HuH-7.5 (cell line): ENCODE results near the gene PLCB1.

Experiments used
- DNase-seq: peaks from one replicate; pipeline ENCODE4 v3.0.0; 2011; ENCODE audit warnings: low spot score

The PLCB1 gene

DNA sequence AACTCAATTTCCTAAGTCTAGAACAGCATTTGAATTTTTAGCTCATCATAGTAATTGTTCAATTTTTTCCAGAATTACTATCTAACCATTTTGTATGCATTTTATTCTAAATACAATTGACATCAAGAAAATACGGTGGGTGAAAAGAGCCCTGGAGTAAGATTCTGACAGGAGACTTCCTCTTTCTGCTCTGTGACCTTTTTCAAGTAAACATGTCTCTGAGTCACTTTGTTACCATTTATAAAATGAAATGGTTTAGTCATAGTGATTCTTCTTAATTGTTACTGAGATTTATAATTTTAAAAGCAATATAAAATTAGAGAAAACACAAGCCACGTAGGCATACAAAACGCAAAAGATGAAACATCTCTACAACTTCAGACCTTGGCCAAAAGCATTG, 80.2 kb downstream of the PLCB1 start:
- DNase-seq: no peak

DNA sequence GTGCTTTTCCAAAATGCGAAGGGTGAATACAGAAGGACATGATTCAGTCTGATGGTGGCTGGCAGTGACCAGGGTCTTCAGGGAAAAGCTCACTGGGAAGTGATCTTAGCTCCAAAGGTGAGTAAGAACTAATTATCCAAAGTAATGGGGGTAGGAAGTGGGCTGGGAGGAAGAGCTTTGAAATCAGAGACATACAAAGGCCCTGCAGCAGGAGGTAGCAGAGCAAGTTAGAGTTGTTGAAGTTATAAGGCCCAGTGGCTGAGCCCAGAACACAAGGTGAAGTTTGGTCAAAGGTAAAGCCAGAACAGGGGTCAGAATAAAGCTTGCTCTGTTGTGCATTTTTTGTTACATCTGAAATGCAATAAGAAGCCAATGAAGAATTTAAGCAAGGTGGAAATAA, 81.2 kb downstream of the PLCB1 start:
- DNase-seq: no peak

DNA sequence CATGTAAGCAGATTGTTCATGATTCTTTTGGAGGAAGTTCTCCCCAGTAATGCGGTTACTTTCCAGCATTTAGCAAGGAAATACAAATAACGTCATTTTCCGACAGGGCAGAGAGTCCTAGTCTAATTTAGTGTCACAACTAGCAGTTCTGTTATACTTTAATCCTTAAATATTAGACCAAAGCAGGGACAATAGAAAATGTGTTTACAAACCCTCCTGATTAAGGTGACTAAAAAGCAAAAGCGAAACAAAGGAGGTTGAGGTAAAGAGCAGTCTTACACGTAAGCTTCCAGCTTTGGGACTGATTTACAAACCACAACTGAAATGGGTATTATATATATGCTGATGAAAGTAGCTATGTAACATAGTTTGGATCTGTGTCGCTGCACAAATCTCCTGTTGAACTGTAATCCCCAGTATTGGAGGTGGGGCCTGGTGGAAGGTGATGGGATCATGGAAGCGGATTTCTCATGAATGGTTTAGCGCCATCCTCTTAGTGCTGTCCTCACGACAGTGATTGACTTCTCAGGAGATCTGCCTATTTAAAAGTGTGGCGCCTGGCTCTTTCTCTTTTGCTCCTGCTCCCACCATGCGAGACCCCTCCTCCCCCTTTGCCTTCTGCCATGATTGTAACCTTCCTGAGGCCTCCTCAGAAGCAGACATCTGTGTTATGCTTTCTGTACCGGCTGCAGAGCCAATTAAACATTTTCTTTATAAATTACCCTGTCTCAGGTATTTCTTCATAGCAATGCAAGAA, 81.9 kb downstream of the PLCB1 start:
- DNase-seq: no peak

DNA sequence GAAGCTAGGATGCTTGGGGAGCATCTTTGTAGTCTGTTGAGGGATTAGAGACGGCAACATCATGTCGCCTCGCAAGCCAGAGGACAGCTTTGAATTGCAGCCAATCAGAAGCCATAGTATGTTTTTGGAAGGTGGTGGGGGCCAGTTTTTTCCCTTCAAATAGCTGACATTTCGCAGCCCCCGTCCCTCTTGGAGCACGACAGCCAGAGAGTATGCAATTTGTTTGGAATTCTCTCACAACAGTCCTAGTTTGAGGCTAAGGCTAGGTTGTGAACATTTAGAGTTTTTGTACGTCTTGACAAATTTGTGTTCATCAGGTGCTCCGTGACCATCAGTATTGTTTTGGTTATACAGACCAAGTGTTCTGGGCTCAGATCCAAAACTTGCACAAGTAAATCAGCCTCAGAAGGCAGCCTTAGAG, 83.3 kb downstream of the PLCB1 start:
- no peak for DNase-seq

DNA sequence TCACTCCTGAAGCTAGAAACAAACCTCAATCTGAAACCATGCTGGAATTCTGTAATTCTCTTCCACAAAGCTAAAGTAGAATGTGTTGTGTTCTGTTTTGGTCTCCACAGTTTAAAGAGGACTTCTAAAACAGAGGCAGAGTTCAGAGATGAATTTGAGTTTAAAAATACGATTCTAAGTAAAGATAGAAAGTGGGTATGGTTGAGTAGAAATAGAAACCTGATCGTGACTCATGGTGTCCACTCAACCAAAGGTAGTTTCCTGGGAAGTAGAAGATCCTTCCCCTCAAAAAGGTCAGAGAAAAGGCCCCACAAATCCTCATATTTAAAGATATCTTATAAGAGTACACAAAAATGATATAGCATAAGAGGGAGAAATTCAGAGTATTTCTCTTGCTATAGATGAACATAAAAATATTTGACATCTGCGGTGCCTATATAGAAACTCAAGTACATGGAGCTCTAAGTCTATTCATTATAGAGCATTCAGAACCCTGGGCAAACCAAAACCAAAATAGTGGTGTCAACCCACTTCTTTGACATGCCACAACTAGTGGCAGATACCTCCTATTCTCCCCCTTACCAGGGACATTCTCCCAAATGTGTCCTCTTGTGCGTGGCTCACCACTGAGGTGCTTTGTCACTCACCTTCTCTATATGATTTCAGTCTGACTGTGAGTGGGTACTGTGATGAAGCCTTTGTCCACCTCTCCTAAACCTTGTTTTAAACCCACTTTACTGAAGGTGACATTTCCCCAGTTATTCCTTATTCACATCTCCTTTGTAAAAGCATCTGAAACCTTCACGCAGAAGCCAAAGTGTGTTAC, 84.5 kb downstream of the PLCB1 start:
- DNase-seq: no peak

DNA sequence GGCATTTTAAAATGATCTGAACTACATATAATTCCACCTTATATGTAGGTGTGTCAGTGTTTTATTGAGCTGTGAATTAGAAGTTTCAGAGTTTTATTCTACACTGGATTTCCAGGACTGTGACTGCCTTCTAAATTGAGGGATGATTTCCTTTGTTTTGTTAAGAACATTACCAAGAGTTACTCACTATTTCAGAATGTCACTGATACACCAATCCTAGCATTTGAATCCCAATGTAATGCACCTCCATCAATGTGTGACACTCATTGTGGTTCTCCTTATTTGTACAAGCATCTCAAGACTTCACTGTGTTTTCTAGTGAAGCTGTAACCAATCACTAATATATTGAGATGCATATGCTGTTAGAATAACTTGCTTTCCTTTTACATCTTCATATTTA, 86.8 kb downstream of the PLCB1 start:
- DNase-seq: no peak

DNA sequence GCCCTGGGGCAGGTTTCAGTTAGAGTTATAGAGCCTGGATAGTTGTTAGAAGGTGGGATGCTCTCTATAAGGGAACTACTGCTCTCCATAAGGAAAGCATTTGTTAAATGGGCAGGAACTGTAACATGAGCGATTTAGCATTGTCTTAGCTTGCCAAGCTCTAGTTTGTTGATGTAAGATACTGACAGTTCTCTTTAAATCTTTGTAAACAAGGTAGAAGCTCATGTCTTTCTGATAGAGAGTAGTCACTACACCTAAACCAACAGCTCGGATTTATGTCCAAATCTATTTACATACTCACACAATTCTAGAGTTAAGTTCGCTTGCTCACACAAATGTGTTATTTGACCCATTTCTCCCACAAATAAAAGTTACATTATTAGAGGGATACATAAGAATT, 87.3 kb downstream of the PLCB1 start:
- no peak for DNase-seq

DNA sequence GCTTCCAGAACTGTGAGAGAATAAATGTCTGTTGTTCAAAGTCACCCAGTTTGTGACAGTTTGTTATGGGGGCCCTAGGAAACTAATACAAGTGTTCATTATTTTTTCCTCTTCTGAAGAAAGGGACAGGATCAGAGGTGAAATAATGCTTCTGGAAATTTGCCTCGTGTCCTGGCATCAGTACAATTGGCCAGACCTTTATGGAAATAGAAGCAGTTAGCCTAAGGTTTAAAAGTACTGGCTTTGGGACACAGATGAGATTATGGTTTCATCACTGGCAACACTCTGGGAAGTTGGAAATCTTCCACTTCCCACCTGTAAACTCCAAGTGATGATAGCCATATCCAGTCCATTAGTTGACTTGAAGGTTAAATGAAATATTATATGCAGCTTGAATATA, 88.7 kb downstream of the PLCB1 start:
- no peak for DNase-seq

DNA sequence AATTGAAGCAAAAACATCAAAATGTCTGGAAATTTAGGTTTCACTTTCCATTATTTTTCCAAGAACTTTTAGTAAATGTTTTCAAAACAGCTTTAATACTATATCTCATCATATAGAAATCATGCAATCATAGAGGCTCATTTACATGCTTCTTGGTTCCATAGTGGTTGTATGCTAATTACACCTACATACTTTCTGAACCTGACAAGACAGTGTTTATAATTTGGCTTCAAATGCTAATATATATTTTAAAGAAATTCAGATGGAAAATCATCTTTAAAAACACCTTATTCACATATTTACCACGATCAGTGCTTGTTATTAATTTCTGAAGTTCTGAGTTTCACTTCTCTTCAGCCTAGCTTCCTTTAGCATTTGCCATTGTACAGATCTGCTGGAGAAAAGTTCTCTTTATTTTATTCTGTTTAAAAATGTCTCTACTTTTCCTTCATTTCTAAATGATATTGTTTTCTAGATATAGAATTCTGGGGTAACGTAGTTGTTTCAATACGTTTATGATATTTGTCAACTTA, 89.9 kb downstream of the PLCB1 start:
- DNase-seq: no peak

DNA sequence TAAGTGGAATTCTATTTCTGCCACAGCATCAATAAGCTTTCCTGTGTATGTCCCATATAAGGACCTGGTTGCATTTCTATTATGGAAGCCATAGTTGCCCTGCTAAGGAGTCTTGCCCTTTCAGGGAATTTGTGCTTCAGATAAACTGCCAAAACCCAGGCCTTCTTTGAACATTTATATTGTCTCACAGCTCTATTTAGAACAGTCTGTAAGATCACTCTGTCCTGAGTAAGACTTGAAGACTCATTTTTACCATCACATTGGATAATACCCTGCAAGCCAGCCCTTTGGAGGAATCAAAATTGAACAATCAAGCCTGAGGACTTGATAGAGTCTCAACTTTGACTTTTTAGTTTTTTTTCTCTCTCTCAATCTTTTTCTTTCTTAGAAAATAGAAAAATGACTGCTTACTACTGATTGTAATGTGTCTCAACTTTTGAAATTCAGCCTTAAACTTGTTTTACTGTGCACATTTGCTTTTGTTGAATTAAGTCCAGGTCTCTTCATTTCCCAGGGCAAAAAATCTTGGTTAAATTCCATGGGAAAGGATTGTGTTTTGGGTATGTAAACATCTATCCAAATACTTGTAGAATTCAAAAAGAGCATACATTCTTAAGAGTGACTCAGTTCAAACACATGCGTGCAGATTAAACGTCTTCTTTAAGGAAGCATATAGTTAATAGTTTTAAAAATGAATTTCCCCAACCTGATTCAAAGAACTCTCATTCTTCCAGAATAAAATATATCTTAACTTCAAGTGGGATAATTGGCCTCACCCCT, 91.2 kb downstream of the PLCB1 start:
- no peak for DNase-seq

DNA sequence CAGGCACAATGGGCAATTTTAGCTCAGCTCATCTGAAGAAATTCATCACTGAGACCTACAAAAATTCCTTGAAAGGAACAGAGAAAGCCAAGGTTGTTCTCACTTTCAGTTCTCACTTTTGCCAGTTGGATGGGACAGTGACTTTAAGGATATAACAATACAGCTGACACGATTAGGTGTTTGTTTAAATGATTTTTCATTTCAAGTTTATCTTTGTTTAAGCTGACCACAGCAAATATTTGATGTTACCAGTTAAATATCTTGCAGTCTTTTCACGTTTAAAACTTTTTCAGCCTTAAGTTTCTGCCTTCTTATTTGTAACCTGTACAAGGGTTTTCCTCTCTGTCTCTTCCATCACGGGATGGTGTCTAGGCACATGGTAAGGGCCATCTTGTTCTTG, 93.6 kb downstream of the PLCB1 start:
- no peak for DNase-seq

DNA sequence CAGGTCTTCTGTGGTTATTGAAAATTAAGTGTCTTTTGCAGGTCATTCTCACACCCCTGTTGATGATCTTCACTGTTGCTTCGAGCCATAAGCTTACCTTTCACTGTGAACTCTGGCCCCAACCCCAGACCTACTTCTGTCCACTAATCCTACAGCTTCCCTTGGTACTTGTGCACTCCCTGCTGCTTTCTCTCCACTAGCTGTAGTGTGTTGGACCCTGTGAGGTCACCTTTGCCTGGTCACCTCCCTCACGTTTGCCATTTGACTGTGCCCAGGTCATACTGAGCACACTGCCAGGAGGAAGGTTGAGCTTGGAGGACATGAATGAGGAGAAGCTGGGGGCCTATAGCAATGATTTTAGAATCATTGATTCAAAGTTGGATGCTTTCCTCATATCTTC, 94.0 kb downstream of the PLCB1 start:
- DNase-seq: no peak

DNA sequence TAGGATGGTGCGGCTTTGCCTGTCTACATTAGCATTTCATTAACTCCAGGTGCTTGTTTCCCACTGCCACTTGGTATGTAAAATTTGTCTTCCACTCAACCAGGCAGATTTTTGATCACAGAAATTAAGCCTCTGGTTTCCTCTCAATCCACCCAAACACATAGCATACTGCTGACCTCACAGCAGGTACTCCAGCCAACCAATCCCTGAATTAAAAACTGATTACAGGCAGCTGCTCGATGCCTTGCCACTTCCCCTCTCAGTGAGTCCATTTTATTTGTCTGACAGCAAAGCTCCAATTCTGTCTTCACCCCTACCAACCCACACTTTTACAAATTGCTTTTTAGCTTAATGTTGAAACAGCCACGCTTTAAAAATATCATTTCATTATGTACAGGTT, 95.2 kb downstream of the PLCB1 start:
- DNase-seq: no peak

DNA sequence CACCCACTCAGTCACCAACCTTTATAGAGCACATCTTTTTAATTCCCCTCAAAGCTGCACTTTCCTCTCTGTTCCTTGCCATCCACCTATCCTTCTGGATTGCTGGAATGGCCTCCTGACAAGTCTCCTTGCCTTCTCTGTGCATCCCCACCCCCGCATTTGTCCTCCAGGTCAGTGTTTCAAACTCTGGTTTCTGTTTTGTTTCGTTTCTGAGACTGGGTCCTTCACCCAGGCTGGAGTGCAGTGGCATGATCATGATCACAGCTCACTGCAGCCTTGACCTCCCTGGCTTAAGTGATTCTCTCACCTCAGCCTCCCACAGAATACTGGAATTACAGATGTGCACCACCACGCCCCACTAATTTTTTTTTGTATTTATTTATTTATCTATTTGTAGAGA, 96.2 kb downstream of the PLCB1 start:
- DNase-seq: no peak

DNA sequence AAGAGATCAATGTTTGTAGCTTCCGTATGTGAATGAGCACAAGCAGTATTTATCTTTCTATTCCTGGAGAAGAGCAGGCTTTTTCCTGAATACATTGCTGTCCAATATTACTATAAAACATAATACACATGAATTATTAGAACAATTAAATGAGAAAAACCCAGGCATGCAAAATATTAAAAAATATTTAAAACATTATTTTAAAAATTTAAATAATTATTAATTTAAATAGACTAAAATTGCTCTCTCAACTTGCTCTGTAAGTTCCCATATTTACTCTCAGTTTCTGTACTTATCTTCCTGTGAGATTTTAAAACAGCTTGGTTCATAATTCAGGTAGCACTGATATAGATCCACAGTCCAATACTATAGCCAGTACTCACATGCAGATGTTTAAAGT, 97.0 kb downstream of the PLCB1 start:
- no peak for DNase-seq

DNA sequence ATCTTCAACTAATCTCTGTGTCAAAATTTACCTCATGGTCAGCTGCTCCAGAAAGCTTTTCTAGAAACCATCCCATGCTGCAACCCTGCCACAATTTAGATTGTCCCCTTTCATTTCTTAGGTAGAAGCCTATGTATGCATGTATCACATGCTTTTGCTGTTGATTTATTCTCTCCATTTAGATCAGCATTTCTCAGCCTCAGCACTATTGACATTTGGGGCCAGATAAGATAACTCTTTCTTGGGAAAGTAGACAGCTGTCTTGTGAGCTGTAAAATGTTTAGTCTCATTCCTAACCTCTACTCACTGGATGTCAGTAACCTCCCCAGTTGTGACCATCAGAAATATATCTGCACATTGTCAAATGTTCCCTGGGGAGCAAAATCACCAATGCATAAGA, 99.0 kb downstream of the PLCB1 start:
- DNase-seq: no peak

DNA sequence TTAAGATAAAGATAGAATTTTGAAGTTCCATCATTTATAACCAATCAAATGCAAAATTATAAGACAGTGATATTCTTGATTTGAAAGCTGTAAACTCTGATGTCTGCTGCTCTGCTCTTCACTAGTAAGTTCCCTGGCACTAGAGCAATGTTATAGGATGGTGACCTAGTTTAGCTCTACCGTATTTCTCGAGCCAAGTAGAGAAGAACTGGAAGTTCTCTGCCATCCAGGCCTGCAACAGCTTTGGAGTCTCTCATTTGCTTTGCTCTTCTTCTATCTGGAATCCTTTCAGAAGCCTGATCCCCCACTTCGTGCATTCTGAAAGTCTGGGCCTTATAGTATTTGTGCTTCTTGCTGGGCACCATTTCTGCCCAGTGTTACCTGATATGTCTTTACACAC, 100.3 kb downstream of the PLCB1 start:
- no peak for DNase-seq

DNA sequence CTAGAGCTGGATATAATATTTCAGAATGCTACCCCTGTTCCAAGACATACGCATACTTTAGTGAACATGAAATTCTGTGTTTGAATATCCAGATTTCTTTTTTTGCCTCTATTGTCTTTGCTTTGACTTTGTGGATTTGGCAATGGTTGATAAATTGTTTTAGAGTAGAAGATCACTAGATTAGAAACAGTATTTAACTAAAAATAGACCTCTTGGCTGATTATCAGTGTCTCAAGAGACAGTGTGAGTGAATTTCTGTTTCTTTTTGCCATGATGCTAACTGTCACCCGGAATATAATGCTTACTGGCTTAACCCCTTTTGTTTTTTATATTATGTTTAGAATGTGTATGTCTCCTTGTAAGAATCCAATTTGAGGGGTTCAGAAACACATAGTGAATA, 102.5 kb downstream of the PLCB1 start:
- no peak for DNase-seq

DNA sequence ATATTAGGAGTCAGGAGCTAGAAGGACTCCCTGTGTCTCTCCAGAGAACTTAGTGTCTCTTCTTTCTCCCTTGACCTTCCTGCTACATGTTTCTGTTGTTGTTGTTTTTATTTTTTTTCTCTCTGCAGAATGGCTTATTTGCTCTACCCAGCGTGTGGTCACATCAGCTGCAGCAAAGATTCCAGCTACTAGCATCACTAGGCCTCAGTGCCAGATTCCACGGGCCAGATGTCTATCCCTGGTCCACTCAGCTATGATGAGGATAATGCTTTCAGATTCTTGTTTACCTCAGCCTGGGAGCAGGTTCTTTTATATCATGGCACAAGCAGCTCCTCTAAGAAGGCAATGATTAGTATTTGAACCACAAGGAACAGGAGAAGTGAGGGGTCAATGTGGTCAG, 110.0 kb downstream of the PLCB1 start:
- no peak for DNase-seq

DNA sequence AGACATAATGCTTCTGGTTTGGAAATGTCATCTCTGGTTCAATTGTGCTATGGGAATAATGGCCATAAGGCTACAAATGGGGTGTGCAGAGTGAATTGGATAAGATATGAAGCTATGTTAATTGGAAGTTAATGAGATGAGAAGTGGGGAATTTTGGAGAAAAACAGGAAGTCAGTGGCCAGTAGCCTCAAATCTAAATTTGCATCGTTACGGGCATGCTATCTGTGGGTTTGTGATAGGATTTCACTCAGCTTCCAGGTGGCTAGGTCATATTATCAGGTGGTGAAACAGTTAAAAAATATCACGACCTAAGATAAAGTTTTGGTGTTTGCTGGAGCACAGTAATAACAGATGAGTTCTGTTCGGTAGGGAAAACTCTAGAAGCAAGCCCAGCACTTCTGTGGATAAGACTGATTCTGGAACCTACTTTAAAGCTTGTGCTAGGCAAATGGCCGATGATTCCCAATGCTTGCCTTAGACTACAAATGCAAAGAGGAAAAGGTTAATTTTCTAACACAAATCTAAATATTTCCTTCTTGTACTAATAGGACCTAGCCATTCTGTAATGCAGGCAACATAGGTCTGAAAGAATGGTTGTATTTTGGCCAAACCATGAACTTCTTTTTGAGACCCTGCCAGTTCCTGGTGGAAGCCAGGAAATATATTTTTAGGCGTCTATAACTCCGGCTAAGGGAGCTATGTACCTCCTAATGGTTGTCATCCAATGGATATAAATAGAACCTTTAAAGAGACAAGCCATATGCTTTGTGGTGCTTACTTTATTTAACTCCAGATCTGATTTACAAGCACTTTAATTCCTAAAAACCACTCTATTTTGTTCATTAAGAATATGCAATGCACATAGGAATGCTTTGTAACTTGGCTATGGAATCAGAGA, 111.0 kb downstream of the PLCB1 start:
- no peak for DNase-seq

DNA sequence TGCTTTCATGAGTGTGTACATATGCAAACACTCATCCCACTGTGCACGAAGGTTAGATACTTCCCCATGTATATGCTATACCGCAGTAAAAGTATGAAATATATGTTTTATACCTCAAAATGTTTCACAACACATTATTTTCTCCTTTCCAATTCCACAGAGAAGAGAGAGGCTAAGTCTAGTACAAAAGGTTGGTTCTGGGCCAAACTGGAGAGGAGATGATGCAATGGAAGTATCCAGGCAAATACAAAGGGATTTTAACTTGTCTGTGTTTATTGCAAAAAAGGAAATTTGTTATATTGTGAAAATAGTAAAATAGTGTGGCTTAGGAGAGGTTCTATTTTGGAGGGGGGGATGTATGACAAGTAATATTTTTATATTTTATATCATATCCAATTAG, 112.6 kb downstream of the PLCB1 start:
- DNase-seq: no peak

DNA sequence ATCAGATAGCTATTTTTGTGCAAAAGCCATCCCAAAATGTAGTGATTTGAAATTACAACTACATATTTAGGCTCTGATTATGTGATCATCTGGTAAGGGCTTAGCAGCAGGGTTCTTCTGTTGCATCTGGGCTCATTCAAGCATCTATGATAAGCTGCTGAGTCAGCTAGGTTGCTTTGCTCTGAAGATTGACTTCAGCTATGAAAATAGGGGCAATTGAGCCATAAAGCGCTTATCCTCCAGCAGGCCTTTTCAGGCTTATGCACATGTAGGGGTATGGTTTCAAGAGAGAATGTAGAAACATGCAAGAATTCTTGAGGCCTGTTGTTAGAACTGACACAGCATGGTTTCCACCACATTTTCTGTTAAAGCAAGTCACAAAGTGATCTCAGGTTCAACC, 114.1 kb downstream of the PLCB1 start:
- no peak for DNase-seq
